BLaER1 (cell line): ENCODE data around the gene RXRG.

Source experiments
- H3K27ac ChIP-seq: shearing (Covaris generic); formaldehyde crosslinking; 2 replicates; pipeline ENCODE4 v1.8.1; 2022
- H3K27me3 ChIP-seq: shearing (Covaris generic); formaldehyde crosslinking; 2 replicates; pipeline ENCODE4 v1.8.1; 2022
- H3K36me3 ChIP-seq: shearing (Covaris generic); formaldehyde crosslinking; 2 replicates; pipeline ENCODE4 v1.8.1; 2022
- H3K4me1 ChIP-seq: shearing (Covaris generic); formaldehyde crosslinking; 2 replicates; pipeline ENCODE4 v1.8.1; 2022
- H3K4me2 ChIP-seq: shearing (Covaris generic); formaldehyde crosslinking; 2 replicates; pipeline ENCODE4 v1.8.1; 2022
- H3K4me3 ChIP-seq: shearing (Covaris generic); formaldehyde crosslinking; 2 replicates; pipeline ENCODE4 v1.8.1; 2022
- H3K9ac ChIP-seq: shearing (Covaris generic); formaldehyde crosslinking; 2 replicates; pipeline ENCODE4 v1.8.1; 2022
- H3K9me3 ChIP-seq: shearing (Covaris generic); formaldehyde crosslinking; 2 replicates; pipeline ENCODE4 v1.8.1; 2022
- H4K20me1 ChIP-seq: shearing (Covaris generic); formaldehyde crosslinking; 2 replicates; pipeline ENCODE4 v1.8.1; 2022
- Cebpa-rat ChIP-seq: shearing (Covaris generic); IDR thresholded peaks from 2 replicates; pipeline ENCODE4 v1.8.1; 2022

Gene RXRG

GRCh38 chr1:165444897-165445370 lies at the start of gene RXRG:
TSS of gene RXRG (minus strand) at chr1:165445126. CDS start at chr1:165444893, 233 bp downstream.
- H3K27me3 ChIP-seq, result peaks cover 12% of the 10 kb centered on the region; the same call in 1 of the 2 replicates
- H3K4me2 ChIP-seq, result peak within 1 kb of the TSS; percentile 40
- no peak within 1 kb of the TSS for H3K27ac ChIP-seq
- H3K9me3 ChIP-seq, result no peaks in the 10 kb centered on the region
- H4K20me1 ChIP-seq, result no peaks in the 10 kb centered on the region
- H3K36me3 ChIP-seq, result no peaks in the 10 kb centered on the region
- peaks cover 13% of the 10 kb centered on the region; the same call in 1 of the 2 replicates for H3K4me1 ChIP-seq
- H3K9ac ChIP-seq, result no peak within 1 kb of the TSS
- H3K4me3 ChIP-seq, result no peak within 1 kb of the TSS
- no peak for TF ChIP-seq Cebpa-rat

GRCh38 chr1:165492845-165493373 lies 48.0 kb upstream of the RXRG start:
- no peak overlapping the region for H3K4me3 ChIP-seq
- no peaks in the 10 kb centered on the region for H4K20me1 ChIP-seq
- peaks cover 13% of the 10 kb centered on the region for H3K4me1 ChIP-seq
- H3K9ac ChIP-seq, result no peak overlapping the region
- no peak for TF ChIP-seq Cebpa-rat
- H3K27me3 ChIP-seq, result no peaks in the 10 kb centered on the region
- H3K36me3 ChIP-seq, result no peaks in the 10 kb centered on the region
- H3K4me2 ChIP-seq, result no peak overlapping the region
- H3K27ac ChIP-seq, result no peak overlapping the region
- no peaks in the 10 kb centered on the region for H3K9me3 ChIP-seq

DNA sequence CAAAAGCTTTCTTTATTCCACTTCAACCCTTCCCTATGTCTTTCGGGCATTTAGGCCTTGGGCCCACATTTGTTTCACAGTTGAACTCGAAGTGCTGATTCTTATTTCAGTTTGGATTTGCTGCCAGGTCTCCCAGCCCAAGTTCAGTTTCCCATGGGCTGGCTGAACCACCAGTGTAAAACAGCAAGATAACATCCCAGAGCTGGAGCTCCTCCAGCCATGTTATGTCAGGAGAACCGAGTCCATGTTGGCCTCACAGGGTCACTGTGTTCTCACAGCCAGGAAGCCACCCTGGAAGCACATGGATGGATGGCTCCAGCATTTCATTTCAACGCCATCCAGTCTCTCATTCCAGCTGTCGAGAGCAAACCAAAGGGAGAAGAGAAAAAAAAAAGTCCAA lies 45.2 kb upstream of the RXRG start:
- no peak overlapping the region for H3K27ac ChIP-seq
- H3K27me3 ChIP-seq, result no peaks in the 10 kb centered on the region
- no peaks in the 10 kb centered on the region for H3K36me3 ChIP-seq
- no peak overlapping the region for H3K9ac ChIP-seq
- TF ChIP-seq Cebpa-rat, result no peak
- no peaks in the 10 kb centered on the region for H4K20me1 ChIP-seq
- no peak overlapping the region for H3K4me3 ChIP-seq
- H3K4me1 ChIP-seq, result peaks cover under 1% of the 10 kb centered on the region
- no peak overlapping the region for H3K4me2 ChIP-seq
- no peaks in the 10 kb centered on the region for H3K9me3 ChIP-seq

DNA sequence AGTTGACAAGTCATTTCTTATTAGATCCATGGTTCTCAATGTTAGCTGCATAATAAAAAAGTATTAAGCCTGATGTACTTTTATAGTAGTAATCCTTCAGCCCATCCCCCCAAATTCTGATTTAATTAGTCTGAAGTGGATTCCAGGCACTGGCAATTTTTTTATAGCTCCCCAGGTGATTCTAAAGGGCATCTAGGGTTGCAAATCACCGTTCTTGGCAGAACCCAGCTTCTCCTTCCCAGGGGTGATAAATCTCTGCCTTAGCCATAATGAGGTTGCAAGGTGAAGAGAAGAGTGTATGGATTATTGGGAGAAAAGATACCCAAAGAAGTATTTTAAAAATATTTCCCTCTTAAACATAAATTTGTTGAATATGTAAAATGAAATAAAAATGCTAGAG lies 43.0 kb upstream of the RXRG start:
- H3K9me3 ChIP-seq, result no peaks in the 10 kb centered on the region
- TF ChIP-seq Cebpa-rat, result no peak
- no peak overlapping the region for H3K9ac ChIP-seq
- H3K27ac ChIP-seq, result no peak overlapping the region
- no peak overlapping the region for H3K4me3 ChIP-seq
- no peaks in the 10 kb centered on the region for H3K27me3 ChIP-seq
- H3K4me1 ChIP-seq, result no peaks in the 10 kb centered on the region
- H3K36me3 ChIP-seq, result no peaks in the 10 kb centered on the region
- H4K20me1 ChIP-seq, result no peaks in the 10 kb centered on the region
- no peak overlapping the region for H3K4me2 ChIP-seq

GRCh38 chr1:165486663-165487062 lies 41.7 kb upstream of the RXRG start:
- H3K4me2 ChIP-seq, result no peak overlapping the region

DNA sequence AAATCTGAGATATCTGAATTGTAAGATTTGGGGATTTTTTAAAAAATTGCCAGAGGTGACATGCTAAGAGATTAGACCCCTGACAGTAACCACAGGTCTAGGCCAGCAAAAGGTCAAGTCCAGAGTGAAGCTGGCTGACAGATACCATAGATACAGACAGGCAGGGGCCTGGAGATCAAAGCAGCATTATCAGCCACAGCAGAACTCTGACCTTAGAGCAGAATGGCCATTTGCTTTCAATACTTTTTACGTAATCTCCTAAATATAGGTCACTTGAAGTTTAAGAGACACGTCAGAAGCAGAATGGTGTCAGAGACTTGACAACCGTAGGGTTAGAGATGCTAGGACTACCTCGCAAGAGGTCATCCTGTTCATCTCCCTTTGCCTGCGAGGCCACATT lies 40.8 kb upstream of the RXRG start:
- H3K36me3 ChIP-seq, result no peaks in the 10 kb centered on the region
- H3K9me3 ChIP-seq, result no peaks in the 10 kb centered on the region
- no peak overlapping the region for H3K4me2 ChIP-seq
- H3K27me3 ChIP-seq, result no peaks in the 10 kb centered on the region
- H4K20me1 ChIP-seq, result no peaks in the 10 kb centered on the region
- no peak overlapping the region for H3K27ac ChIP-seq
- H3K4me1 ChIP-seq, result peaks cover 7% of the 10 kb centered on the region; the same call in 1 of the 2 replicates
- no peak overlapping the region for H3K4me3 ChIP-seq
- H3K9ac ChIP-seq, result no peak overlapping the region
- TF ChIP-seq Cebpa-rat, result no peak

More at GRCh38 chr1:165486663-165487062, 41.7 kb upstream of the RXRG start:
- no peak overlapping the region for H3K9ac ChIP-seq
- H3K27me3 ChIP-seq, result no peaks in the 10 kb centered on the region
- no peaks in the 10 kb centered on the region for H3K9me3 ChIP-seq
- no peak for TF ChIP-seq Cebpa-rat
- H3K4me1 ChIP-seq, result peaks cover 7% of the 10 kb centered on the region; the same call in 1 of the 2 replicates
- no peak overlapping the region for H3K27ac ChIP-seq
- no peaks in the 10 kb centered on the region for H4K20me1 ChIP-seq
- no peaks in the 10 kb centered on the region for H3K36me3 ChIP-seq
- no peak overlapping the region for H3K4me3 ChIP-seq

DNA sequence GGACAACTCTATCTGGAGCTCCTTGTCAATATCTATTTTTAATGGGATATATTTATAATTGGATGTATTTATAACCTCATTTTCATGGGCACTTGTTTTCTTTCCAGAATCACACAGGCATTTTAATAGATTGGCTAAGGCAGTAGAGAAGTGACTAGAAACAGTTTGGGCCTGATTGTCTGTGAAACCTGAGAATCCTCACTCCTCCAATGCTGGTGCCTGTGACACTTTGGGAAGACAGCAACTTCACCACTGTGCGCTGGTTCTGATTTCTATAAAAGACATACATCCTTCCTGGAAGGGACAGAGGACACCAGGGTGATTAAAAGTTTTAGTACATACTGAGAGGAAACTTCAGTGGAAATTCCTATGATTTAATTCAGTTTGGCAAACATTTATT lies 39.6 kb upstream of the RXRG start:
- Histone ChIP-seq H3K27me3 (no peaks in the 10 kb centered on the region), H3K36me3 (no peaks in the 10 kb centered on the region), H3K4me1 (peaks cover 7% of the 10 kb centered on the region; the same call in 1 of the 2 replicates), H3K4me3 (no peak overlapping the region), H4K20me1 (no peaks in the 10 kb centered on the region), H3K9me3 (no peaks in the 10 kb centered on the region), H3K4me2 (no peak overlapping the region), H3K27ac (no peak overlapping the region), H3K9ac (no peak overlapping the region)
- TF ChIP-seq Cebpa-rat, result no peak

DNA sequence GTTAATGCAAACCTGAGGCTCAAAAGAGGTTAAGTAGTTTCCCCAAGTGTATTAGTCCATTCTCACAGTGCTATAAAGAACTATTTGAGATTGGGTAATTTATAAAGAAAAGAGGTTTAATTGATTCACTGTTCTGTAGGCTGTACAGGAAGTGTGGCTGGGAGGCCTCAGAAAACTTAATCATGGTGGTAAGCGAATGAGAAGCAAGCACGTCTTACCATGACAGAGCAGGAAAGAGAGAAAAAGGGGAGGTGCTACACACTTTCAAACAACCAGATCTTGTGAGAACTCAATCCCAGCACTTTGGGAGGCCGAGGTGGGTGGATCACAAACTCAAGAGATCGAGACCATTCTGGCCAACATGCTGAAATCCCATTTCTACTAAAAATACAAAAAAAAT lies 38.5 kb upstream of the RXRG start:
- no peaks in the 10 kb centered on the region for H3K36me3 ChIP-seq
- H3K4me2 ChIP-seq, result no peak overlapping the region
- H3K9ac ChIP-seq, result no peak overlapping the region
- no peak for TF ChIP-seq Cebpa-rat
- no peaks in the 10 kb centered on the region for H3K27me3 ChIP-seq
- H4K20me1 ChIP-seq, result no peaks in the 10 kb centered on the region
- H3K9me3 ChIP-seq, result no peaks in the 10 kb centered on the region
- H3K4me3 ChIP-seq, result no peak overlapping the region
- H3K27ac ChIP-seq, result no peak overlapping the region
- peaks cover 7% of the 10 kb centered on the region; the same call in 1 of the 2 replicates for H3K4me1 ChIP-seq

- H3K9ac ChIP-seq, result no peak overlapping the region
- peaks cover 7% of the 10 kb centered on the region; the same call in 1 of the 2 replicates for H3K4me1 ChIP-seq
- H4K20me1 ChIP-seq, result no peaks in the 10 kb centered on the region
- no peak overlapping the region for H3K4me2 ChIP-seq
- no peaks in the 10 kb centered on the region for H3K27me3 ChIP-seq
- no peak for TF ChIP-seq Cebpa-rat
- no peak overlapping the region for H3K4me3 ChIP-seq
- no peak overlapping the region for H3K27ac ChIP-seq
- H3K36me3 ChIP-seq, result no peaks in the 10 kb centered on the region
- no peaks in the 10 kb centered on the region for H3K9me3 ChIP-seq
Measured at GRCh38 chr1:165481820-165482532, 37.0 kb upstream of the RXRG start.

DNA sequence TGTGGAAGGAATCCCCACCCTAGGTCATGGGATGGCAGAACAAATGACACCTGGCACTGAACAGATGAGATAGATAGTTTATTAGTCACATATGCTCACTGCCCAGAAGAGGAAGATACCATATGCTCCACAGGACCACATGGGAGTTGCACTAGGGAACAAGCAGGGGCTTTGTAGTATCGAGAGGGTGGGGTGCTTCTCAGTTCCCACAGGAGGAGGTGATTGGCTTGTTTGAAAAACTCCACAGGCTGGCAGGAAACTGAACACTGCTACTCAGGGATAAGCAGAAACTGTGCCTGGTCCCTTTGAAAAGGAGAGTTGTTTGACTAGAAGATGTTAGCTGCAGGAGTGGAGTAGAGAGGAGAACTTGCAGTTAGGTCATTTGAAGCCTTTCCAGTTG lies 31.9 kb upstream of the RXRG start:
- Histone ChIP-seq H3K9ac (no peak overlapping the region), H3K36me3 (no peaks in the 10 kb centered on the region), H3K27me3 (no peaks in the 10 kb centered on the region), H3K27ac (no peak overlapping the region), H3K9me3 (no peaks in the 10 kb centered on the region), H4K20me1 (no peaks in the 10 kb centered on the region), H3K4me3 (no peak overlapping the region), H3K4me2 (no peak overlapping the region), H3K4me1 (no peaks in the 10 kb centered on the region)
- TF ChIP-seq Cebpa-rat, result no peak
